K562 (cell line): ENCODE data around the gene BBX. TPM values are rescaled to one million over a fixed set of nuclear protein-coding genes. Genes with fewer than 3 reads are reported as not detected.

Experiments used
- ATAC-seq: fragments of 200-7000 bp; cut with Tn5 transposase; 3 replicates; pipeline ENCODE4 v1.9.1; 2020; ENCODE audit warnings: moderate library complexity
- BruUV-seq: library from RNA; stranded (reverse); fragments of 400-500 nt; replicated peaks from 2 replicates; lab custom pipeline; 2021; lab: Mats Ljungman, UMichigan
- CTCF ChIA-PET: fragments of 300-600 bp; formaldehyde crosslinking; extraction: SDS; loops from one replicate; lab custom pipeline; 2021; ENCODE audit warnings: low intra/inter-chr PET ratio; lab: Yijun Ruan, JAX
- POLR2A ChIA-PET: fragments of 300-600, 350-650 bp; sonication (Branson Sonifier 250); formaldehyde crosslinking; extraction: SDS; loops from one replicate; lab custom pipeline; 2021; ENCODE audit warnings: antibody characterized with exemption, inconsistent platforms; lab: Yijun Ruan, JAX
- DNase-seq, 4 experiments: peaks; one replicate each; pipeline versions ENCODE4 v3.0.0 to v3.0.0-alpha.2; 2011 to 2018; ENCODE audit warnings: low spot score in 3 of 4, mixed read lengths in 3 of 4; ENCODE audit errors: extremely low read depth in 1 of 4
- FAIRE-seq: peaks from 2 replicates; lab custom pipeline; 2011; peaks lifted over from hg19 to GRCh38; lab: Jason Lieb, UNC
- H2AFZ ChIP-seq: 2 replicates; pipeline ENCODE4 v1.6.0; 2011; ENCODE audit warnings: low read depth, low read length, control low read depth, inconsistent platforms
- H3K27ac ChIP-seq: fragments of 200-600 bp; 3 replicates; pipeline ENCODE4 v1.8.0; 2011; ENCODE audit warnings: low read depth, mild to moderate bottlenecking, control low read depth, inconsistent platforms, low read length, moderate library complexity, mixed read lengths; ENCODE audit errors: extremely low read depth
- H3K27me3 ChIP-seq, 2 experiments: fragments of 300-600 bp in 1 of 2; 2 replicates in 1 of 2; 3 replicates in 1 of 2; pipeline versions ENCODE4 v1.6.0 to v1.8.0; 2011; ENCODE audit warnings: inconsistent platforms in 2 of 2, low read length in 2 of 2, mild to moderate bottlenecking in 1 of 2, mixed read lengths in 1 of 2, moderate library complexity in 1 of 2; ENCODE audit not compliant: control insufficient read depth in 2 of 2, insufficient read depth in 2 of 2
- H3K36me3 ChIP-seq: fragments of 300-600 bp; 3 replicates; pipeline ENCODE4 v1.8.0; 2011; ENCODE audit warnings: mild to moderate bottlenecking, low read length, inconsistent platforms; ENCODE audit not compliant: control insufficient read depth, insufficient read depth
- H3K4me1 ChIP-seq, 2 experiments: fragments of 200-600 bp in 1 of 2; replicated peaks in 1 of 2; 2 replicates in 1 of 2; 3 replicates in 1 of 2; pipeline versions ENCODE4 v1.5.1 to v1.8.0; 2011; ENCODE audit warnings: inconsistent platforms in 2 of 2, low read length in 2 of 2, mild to moderate bottlenecking in 1 of 2, mixed read lengths in 1 of 2, moderate library complexity in 1 of 2; ENCODE audit not compliant: control insufficient read depth in 2 of 2, insufficient read depth in 2 of 2
- H3K4me2 ChIP-seq: 2 replicates; pipeline ENCODE4 v1.6.1; 2011; ENCODE audit warnings: low read length, control low read depth, inconsistent platforms, mixed read lengths; ENCODE audit not compliant: insufficient read depth
- H3K4me3 ChIP-seq: fragments of 200-600 bp; sonication (generic), shearing (Covaris generic); 2 replicates; pipeline ENCODE4 v1.5.1; 2016; ENCODE audit warnings: control low read depth, inconsistent platforms
- H3K79me2 ChIP-seq: fragments of 200-600 bp; 3 replicates; pipeline ENCODE4 v1.8.0; 2011; ENCODE audit warnings: low read length, inconsistent platforms; ENCODE audit not compliant: control insufficient read depth, insufficient read depth
- H3K9ac ChIP-seq, 2 experiments: 2 replicates each; pipeline versions ENCODE4 v1.6.0 to v1.6.1; 2011; ENCODE audit warnings: low read depth in 2 of 2, low read length in 2 of 2, control low read depth in 1 of 2, inconsistent platforms in 1 of 2, mild to moderate bottlenecking in 1 of 2, mixed read lengths in 1 of 2; ENCODE audit not compliant: insufficient read depth in 1 of 2
- H3K9me1 ChIP-seq: one replicate; pipeline ENCODE4 v1.6.0; 2011; ENCODE audit warnings: inconsistent platforms, mild to moderate bottlenecking, low read length, moderate library complexity; ENCODE audit not compliant: control insufficient read depth, insufficient read depth
- H3K9me3 ChIP-seq: replicated peaks from 2 replicates; pipeline ENCODE4 v1.5.1; 2011; ENCODE audit warnings: low read depth, low read length, inconsistent platforms; ENCODE audit not compliant: control insufficient read depth, insufficient read depth
- H4K20me1 ChIP-seq: replicated peaks from 2 replicates; pipeline ENCODE4 v1.6.1; 2011; ENCODE audit warnings: low read length, inconsistent platforms, mixed read lengths; ENCODE audit not compliant: control insufficient read depth, insufficient read depth
- EGR1 ChIP-seq: fragments of 450-650 bp; conservative IDR thresholded peaks from 2 replicates; pipeline ENCODE4 v1.6.1; 2017; ENCODE audit warnings: mild to moderate bottlenecking
- HMGN3 ChIP-seq: IDR thresholded peaks from 2 replicates; pipeline ENCODE4 v1.6.1; 2011; ENCODE audit warnings: borderline replicate concordance, low read depth, mild to moderate bottlenecking, mixed read lengths, low read length; ENCODE audit not compliant: insufficient read length; ENCODE audit errors: extremely low read depth
- IRF2 ChIP-seq: sonication (generic); formaldehyde crosslinking; IDR thresholded peaks from 2 replicates; pipeline ENCODE4 v1.8.1; 2022; ENCODE audit warnings: mild to moderate bottlenecking, missing genetic modification reagents
- KAT8 ChIP-seq: fragments of 450-650 bp; IDR thresholded peaks from 2 replicates; pipeline ENCODE4 v1.6.1; 2016; ENCODE audit warnings: low read depth, mild to moderate bottlenecking
- KDM5B ChIP-seq: fragments of 200-600 bp; sonication (generic); IDR thresholded peaks from 2 replicates; pipeline ENCODE4 v1.6.1; 2012; ENCODE audit warnings: low read depth, mild to moderate bottlenecking, moderate library complexity, low read length, control low read depth, inconsistent platforms; ENCODE audit not compliant: insufficient replicate concordance
- NFATC3 ChIP-seq: fragments of 450-650 bp; IDR thresholded peaks from 2 replicates; pipeline ENCODE4 v1.6.1; 2017; ENCODE audit warnings: mild to moderate bottlenecking
- NR2C1 ChIP-seq, 2 experiments: fragments of 450-650 bp; IDR thresholded peaks; 2 replicates each; pipeline ENCODE4 v1.6.1; 2017; ENCODE audit warnings: mild to moderate bottlenecking in 2 of 2, antibody characterized with exemption in 1 of 2, inconsistent platforms in 1 of 2, missing compliant biosample characterization in 1 of 2, missing genetic modification characterization in 1 of 2
- PTTG1 ChIP-seq: fragments of 450-650 bp; IDR thresholded peaks from 2 replicates; pipeline ENCODE4 v1.6.1; 2016; ENCODE audit warnings: low read depth, mild to moderate bottlenecking, missing genetic modification characterization, missing compliant biosample characterization
- RAD21 ChIP-seq, 2 experiments: fragments of 250-450 bp in 1 of 2; fragments of 450-650 bp in 1 of 2; sonication (Bioruptor Pico) in 1 of 2; formaldehyde crosslinking in 1 of 2; IDR thresholded peaks in 1 of 2; conservative IDR thresholded peaks in 1 of 2; 2 replicates each; pipeline versions ENCODE4 v1.4.0 to v1.8.0; 2020 to 2022; ENCODE audit warnings: mild to moderate bottlenecking in 2 of 2, moderate library complexity in 1 of 2
- RFX1 ChIP-seq: fragments of 450-650 bp; IDR thresholded peaks from 2 replicates; pipeline ENCODE4 v1.6.1; 2016; ENCODE audit warnings: mild to moderate bottlenecking, moderate library complexity
- TEAD4 ChIP-seq, 2 experiments: sonication (generic) in 1 of 2; formaldehyde crosslinking in 1 of 2; IDR thresholded peaks; 2 replicates each; pipeline versions ENCODE4 v1.6.1 to v1.8.0; 2012 to 2022; ENCODE audit warnings: borderline replicate concordance in 1 of 2, inconsistent platforms in 1 of 2, low read length in 1 of 2, mild to moderate bottlenecking in 1 of 2, missing genetic modification reagents in 1 of 2
- ZFPM2 ChIP-seq: fragments of 250-450 bp; sonication (Bioruptor Pico); IDR thresholded peaks from 2 replicates; pipeline ENCODE4 v1.5.1; 2022; ENCODE audit warnings: mild to moderate bottlenecking
- ZHX1 ChIP-seq: fragments of 150-350 bp; conservative IDR thresholded peaks from 2 replicates; pipeline ENCODE4 v1.6.1; 2014; ENCODE audit warnings: low read length
- ZNF766 ChIP-seq: fragments of 200-800 bp; sonication (Bioruptor generic); conservative IDR thresholded peaks from 2 replicates; pipeline ENCODE4 v1.6.1; 2016; ENCODE audit warnings: missing genetic modification characterization, missing compliant biosample characterization
- WGBS: fragments of 100-300 bp; shearing (Covaris generic); methylation state at CpG from one replicate; pipeline ENCODE4 v1.1.6; 2016; ENCODE audit warnings: low coverage, mixed read lengths; ENCODE audit not compliant: insufficient coverage; ENCODE audit errors: missing lambda C conversion rate; 5-methylcytosine and 5-hydroxymethylcytosine counted together
- in situ Hi-C: fragments of 300-500 bp; cut with MboI; formaldehyde crosslinking; loops from 4 replicates; pipeline ENCODE4 v1.15.0; 2018; ENCODE audit warnings: inconsistent platforms, mixed read lengths
- intact Hi-C: fragments of 100-400 bp; cut with micrococcal nuclease; formaldehyde crosslinking; loops from 2 replicates; pipeline ENCODE4 v1.14.2; 2022
- polyA plus RNA-seq, 8 experiments: library from polyadenylated mRNA; depleted of rRNA in 4 of 8; stranded (reverse) in 5 of 8; unstranded in 3 of 8; fragments of >200 nt; fragmentation: Nextera tagmentation in 2 of 8; fragmentation: Illumina TruSeq in 1 of 8; extraction: Ambion mirVana in 2 of 8; extraction: Trizol in 1 of 8; gene quantifications; 2 replicates each; pipeline versions ENCODE4 v1.2.1 to v1.2.3, GENCODE V29; 2011 to 2014; ENCODE audit warnings: inconsistent platforms in 1 of 8, missing spikeins in 1 of 8
- total RNA-seq, 7 experiments: library from RNA; depleted of rRNA in 6 of 7; stranded (reverse); fragments of >200 nt in 6 of 7; fragmentation: Illumina TruSeq in 2 of 7; extraction: Trizol in 2 of 7; gene quantifications; 2 replicates each; pipeline versions ENCODE4 v1.2.1 to v1.2.3, GENCODE V29; 2011 to 2021; ENCODE audit warnings: low replicate concordance in 1 of 7
- TF ChIP-seq, protein P1 (sequence below), 2 experiments: fragments of 450-650 bp in 1 of 2; sonication (generic) in 1 of 2; formaldehyde crosslinking in 1 of 2; IDR thresholded peaks in 1 of 2; conservative IDR thresholded peaks in 1 of 2; 2 replicates each; pipeline versions ENCODE4 v1.6.1 to v1.8.1; 2016 to 2023; ENCODE audit warnings: mild to moderate bottlenecking in 2 of 2, moderate library complexity in 2 of 2, inconsistent platforms in 1 of 2, missing genetic modification reagents in 1 of 2

Gene BBX
- total and polyA plus RNA-seq, 9 of the 15 experiments (the other 6 are each of a cell fraction or from before 2014, with no cell fraction given) = 4.9 to 19.5 (median 11.8) TPM

DNA sequence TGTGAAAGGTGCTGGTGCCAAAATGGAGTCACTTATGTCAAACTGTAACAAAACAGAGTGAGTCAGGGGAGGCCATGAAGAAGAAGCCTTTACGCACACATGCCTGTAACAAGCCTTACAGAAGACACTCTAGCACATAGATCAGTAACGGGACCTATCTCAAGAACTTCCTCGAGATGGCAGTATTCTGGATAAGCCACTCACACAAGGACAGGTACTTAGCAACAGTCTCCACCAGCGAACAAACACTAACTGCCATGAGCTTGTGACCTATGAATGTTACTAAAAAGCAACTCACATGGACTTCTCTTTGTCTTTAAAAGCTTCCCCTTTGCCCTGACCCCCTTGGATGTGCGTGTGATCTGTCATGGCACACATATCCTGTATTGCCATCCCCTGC lies 332.9 kb downstream of the BBX start:
- no TSS peak for BruUV-seq
- intact Hi-C loops (no loop called here), in situ Hi-C loops (no loop called here)
- ChIA-PET CTCF (no interaction called here), POLR2A (no interaction called here)
- WGBS = 6% methylated on average over 5 of the region's 5 CpGs
- H2AFZ ChIP-seq = 0 out of 2 replicates have a peak overlapping the region, but pooled peaks have one; percentile 50
- H3K4me2 ChIP-seq = peak overlapping the region; percentile 27; the same call in 1 of the 2 replicates
- ATAC-seq (peak; percentile 92), FAIRE-seq (no peak), DNase-seq (peak in 2 of 4 experiments; percentile 21 to 35)
- H3K4me1 ChIP-seq = no peaks in the 10 kb centered on the region
- no peaks in the 10 kb centered on the region; a peak in 1 of 5 replicates for H3K27me3 ChIP-seq
- H3K79me2 ChIP-seq = no peaks in the 10 kb centered on the region
- no peak overlapping the region for H3K4me3 ChIP-seq
- H3K9me3 ChIP-seq = no peaks in the 10 kb centered on the region
- no peak overlapping the region for H3K27ac ChIP-seq
- H3K9me1 ChIP-seq = no peaks in the 10 kb centered on the region
- no peaks in the 10 kb centered on the region for H4K20me1 ChIP-seq
- H3K36me3 ChIP-seq = no peaks in the 10 kb centered on the region
- no peak overlapping the region for H3K9ac ChIP-seq
- TF ChIP-seq KDM5B = no peak
- 0 out of 2 replicates have a peak, but pooled peaks have one; percentile 37 for TF ChIP-seq PTTG1 (tag)
- no peak for TF ChIP-seq ZFPM2 (CRISPR knock-in tag)
- TF ChIP-seq HMGN3 = no peak
- TF ChIP-seq RAD21 (CRISPR knock-in tag; conservative IDR thresholded peaks at IDR 0.05 in 1 of 2, IDR thresholded peaks at IDR 0.05 in 1 of 2) = peak; percentile 11 to 57; a peak in 2 of 4 replicates
- TF ChIP-seq EGR1 = no peak
- TF ChIP-seq KAT8 = no peak
- TF ChIP-seq NR2C1 (IDR thresholded peaks at IDR 0.05) = no peak
- TF ChIP-seq NR2C1 (tag; IDR thresholded peaks at IDR 0.05) = 0 out of 2 replicates have a peak, but pooled peaks have one; percentile 10
- no peak for TF ChIP-seq IRF2 (CRISPR knock-in tag)
- no peak for TF ChIP-seq NFATC3
- no peak for TF ChIP-seq ZNF766
- no peak for TF ChIP-seq ZHX1
- TF ChIP-seq, protein P1, sequence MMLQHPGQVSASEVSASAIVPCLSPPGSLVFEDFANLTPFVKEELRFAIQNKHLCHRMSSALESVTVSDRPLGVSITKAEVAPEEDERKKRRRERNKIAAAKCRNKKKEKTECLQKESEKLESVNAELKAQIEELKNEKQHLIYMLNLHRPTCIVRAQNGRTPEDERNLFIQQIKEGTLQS (IDR thresholded peaks at IDR 0.05) = no peak
- TF ChIP-seq, protein P1 (CRISPR knock-in tag; conservative IDR thresholded peaks at IDR 0.05) = no peak
- TF ChIP-seq RFX1 = peak; percentile 51
- TF ChIP-seq TEAD4 (IDR thresholded peaks at IDR 0.05; ENCODE audit: low read length) = no peak
- TF ChIP-seq TEAD4 (CRISPR knock-in tag; IDR thresholded peaks at IDR 0.05; ENCODE audit: borderline replicate concordance) = no peak
